GM19397 (cell line): Measurements from ENCODE around the gene TRPM8.

Source experiments
- ATAC-seq: cut with Tn5 transposase; IDR thresholded peaks from one replicate; pipeline ENCODE4 v1.9.1; 2021; ENCODE audit warnings: mild to moderate bottlenecking, moderate library complexity; ENCODE audit not compliant: unreplicated experiment

The TRPM8 gene

GRCh38 chr2:234038076-234038802 is 121.1 kb downstream of the TRPM8 start:
- ATAC-seq, result no peak

- no peak for ATAC-seq
Observed at GRCh38 chr2:234044157-234044556, 127.0 kb downstream of the TRPM8 start.

- ATAC-seq, result no peak
Observed at GRCh38 chr2:234046521-234046920, 129.3 kb downstream of the TRPM8 start.

- no peak for ATAC-seq
Observed at GRCh38 chr2:234047361-234047760, 130.2 kb downstream of the TRPM8 start.

GRCh38 chr2:234048049-234048448 is 130.9 kb downstream of the TRPM8 start:
- no peak for ATAC-seq

- no peak for ATAC-seq
Observed at GRCh38 chr2:234050455-234051135, 133.4 kb downstream of the TRPM8 start, which contains the start of gene SPP2. SPP2 (plus strand) TSS chr2:234050702; CDS start chr2:234050787, 85 bp downstream.

- no peak for ATAC-seq
Observed at GRCh38 chr2:234051374-234052070, 134.3 kb downstream of the TRPM8 start.

- no peak for ATAC-seq
Observed at GRCh38 chr2:234058881-234059280, 141.7 kb downstream of the TRPM8 start.

- ATAC-seq, result no peak
Observed at GRCh38 chr2:234060236-234060635, 143.1 kb downstream of the TRPM8 start.

- no peak for ATAC-seq
Observed at GRCh38 chr2:234061624-234062257, 144.6 kb downstream of the TRPM8 start.

- ATAC-seq, result no peak
Observed at GRCh38 chr2:234066587-234066986, 149.4 kb downstream of the TRPM8 start.
